Astrocyte of the cerebellum (primary cell): ENCODE data around the gene TFEB.

Source experiments
- DNase-seq: peaks from one replicate; pipeline ENCODE4 v3.0.0-alpha.2; 2011; ENCODE audit warnings: low read depth
- H3K4me3 ChIP-seq: 2 replicates; pipeline ENCODE4 v1.5.1; 2011; ENCODE audit warnings: mild to moderate bottlenecking, low read depth, low read length, moderate library complexity
- in situ Hi-C: cut with HindIII; loops from 2 replicates; pipeline ENCODE4 v1.10.0; 2017; ENCODE audit warnings: low sequenced_read_pairs
- TF ChIP-seq, protein P1 (sequence below): IDR thresholded peaks from 2 replicates; pipeline ENCODE4 v1.5.1; 2012; ENCODE audit warnings: low read length, low read depth, moderate library complexity, mild to moderate bottlenecking; ENCODE audit errors: missing control alignments

Gene TFEB

GRCh38 chr6:41728073-41728936 is 7.1 kb downstream of the TFEB start:
- in situ Hi-C loops = no loop called here
- no peak overlapping the region for H3K4me3 ChIP-seq
- TF ChIP-seq, protein P1, sequence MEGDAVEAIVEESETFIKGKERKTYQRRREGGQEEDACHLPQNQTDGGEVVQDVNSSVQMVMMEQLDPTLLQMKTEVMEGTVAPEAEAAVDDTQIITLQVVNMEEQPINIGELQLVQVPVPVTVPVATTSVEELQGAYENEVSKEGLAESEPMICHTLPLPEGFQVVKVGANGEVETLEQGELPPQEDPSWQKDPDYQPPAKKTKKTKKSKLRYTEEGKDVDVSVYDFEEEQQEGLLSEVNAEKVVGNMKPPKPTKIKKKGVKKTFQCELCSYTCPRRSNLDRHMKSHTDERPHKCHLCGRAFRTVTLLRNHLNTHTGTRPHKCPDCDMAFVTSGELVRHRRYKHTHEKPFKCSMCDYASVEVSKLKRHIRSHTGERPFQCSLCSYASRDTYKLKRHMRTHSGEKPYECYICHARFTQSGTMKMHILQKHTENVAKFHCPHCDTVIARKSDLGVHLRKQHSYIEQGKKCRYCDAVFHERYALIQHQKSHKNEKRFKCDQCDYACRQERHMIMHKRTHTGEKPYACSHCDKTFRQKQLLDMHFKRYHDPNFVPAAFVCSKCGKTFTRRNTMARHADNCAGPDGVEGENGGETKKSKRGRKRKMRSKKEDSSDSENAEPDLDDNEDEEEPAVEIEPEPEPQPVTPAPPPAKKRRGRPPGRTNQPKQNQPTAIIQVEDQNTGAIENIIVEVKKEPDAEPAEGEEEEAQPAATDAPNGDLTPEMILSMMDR = no peak
- no peak for DNase-seq

DNA sequence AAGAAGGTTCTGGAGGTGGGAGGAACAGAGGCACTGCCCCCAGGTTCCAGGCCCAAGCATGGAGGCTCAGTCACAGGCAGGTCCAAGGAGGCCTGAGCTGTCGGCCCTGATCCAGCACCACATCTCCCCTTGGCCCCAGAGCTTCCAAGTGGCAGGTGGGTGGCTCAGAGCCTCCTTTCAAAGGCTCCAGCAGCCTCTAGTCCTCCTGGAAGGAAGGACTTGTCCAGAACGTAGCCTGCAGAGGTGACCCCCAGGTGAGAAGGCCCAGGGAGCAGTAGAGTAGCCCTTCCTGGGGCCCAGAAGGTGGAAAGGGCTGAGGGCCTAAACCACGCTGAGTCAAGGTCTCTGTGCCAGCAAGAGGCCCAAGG is 7.7 kb downstream of the TFEB start:
- in situ Hi-C loops = no loop called here
- TF ChIP-seq, protein P1 = no peak
- no peak for DNase-seq
- no peak overlapping the region for H3K4me3 ChIP-seq

DNA sequence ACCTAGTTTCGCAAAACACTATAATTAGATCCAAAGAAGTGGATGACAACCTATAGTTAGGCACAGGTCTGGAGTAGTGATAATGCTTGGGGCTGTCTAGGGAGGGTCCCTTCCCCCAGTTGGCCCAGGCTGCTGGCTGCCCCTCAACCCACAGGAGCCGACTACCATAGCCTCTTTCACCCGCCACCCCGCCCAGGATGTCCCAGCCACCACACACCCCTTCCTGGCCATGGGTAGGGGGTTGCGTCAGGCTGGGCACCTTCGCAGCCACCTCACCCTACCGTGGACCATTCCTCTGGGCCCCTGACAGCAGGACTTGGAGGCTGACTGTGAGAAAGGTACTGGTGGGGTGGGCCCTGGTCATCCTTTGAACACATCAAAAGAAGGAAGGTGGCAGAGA is 8.5 kb downstream of the TFEB start:
- in situ Hi-C loops = no loop called here
- no peak for DNase-seq
- no peak overlapping the region for H3K4me3 ChIP-seq
- TF ChIP-seq, protein P1 = no peak

- H3K4me3 ChIP-seq = no peak overlapping the region
- DNase-seq = no peak
- TF ChIP-seq, protein P1 = no peak
- in situ Hi-C loops = no loop called here
These were observed 10.6 kb downstream of the TFEB start for GRCh38 chr6:41724586-41725501.

GRCh38 chr6:41724228-41724580 is 11.2 kb downstream of the TFEB start:
- TF ChIP-seq, protein P1 = no peak
- no peak overlapping the region for H3K4me3 ChIP-seq
- DNase-seq = no peak
- in situ Hi-C loops = no loop called here

- TF ChIP-seq, protein P1 = no peak
- H3K4me3 ChIP-seq = no peak overlapping the region
- no peak for DNase-seq
- in situ Hi-C loops = no loop called here
These were observed 11.7 kb downstream of the TFEB start for GRCh38 chr6:41723530-41724227.
